ENCODE data around the gene CEACAM18. TPM values are rescaled to one million over a fixed set of nuclear protein-coding genes. Genes with fewer than 3 reads are reported as not detected.
"Not testable (repeated sequence)": the region's sequence is repeated elsewhere in the genome, so short reads cannot be mapped to it uniquely, and the experiment has no call there.

The CEACAM18 gene
- total RNA-seq, 1 donor from 2014 or later = not detected

GRCh38 chr19:51439021-51439465, 39.3 kb upstream of the CEACAM18 start:
- Mint-ChIP-seq H3K9me3 (peaks cover 4% of the 10 kb centered on the region), H3K27me3 (ENCODE audit: low read depth) (peaks cover 4% of the 10 kb centered on the region), H3K27ac (no peak overlapping the region), H3K36me3 (no peaks in the 10 kb centered on the region), H3K4me1 (no peaks in the 10 kb centered on the region), H3K4me3 (no peak overlapping the region)
- TF ChIP-seq, protein P1, sequence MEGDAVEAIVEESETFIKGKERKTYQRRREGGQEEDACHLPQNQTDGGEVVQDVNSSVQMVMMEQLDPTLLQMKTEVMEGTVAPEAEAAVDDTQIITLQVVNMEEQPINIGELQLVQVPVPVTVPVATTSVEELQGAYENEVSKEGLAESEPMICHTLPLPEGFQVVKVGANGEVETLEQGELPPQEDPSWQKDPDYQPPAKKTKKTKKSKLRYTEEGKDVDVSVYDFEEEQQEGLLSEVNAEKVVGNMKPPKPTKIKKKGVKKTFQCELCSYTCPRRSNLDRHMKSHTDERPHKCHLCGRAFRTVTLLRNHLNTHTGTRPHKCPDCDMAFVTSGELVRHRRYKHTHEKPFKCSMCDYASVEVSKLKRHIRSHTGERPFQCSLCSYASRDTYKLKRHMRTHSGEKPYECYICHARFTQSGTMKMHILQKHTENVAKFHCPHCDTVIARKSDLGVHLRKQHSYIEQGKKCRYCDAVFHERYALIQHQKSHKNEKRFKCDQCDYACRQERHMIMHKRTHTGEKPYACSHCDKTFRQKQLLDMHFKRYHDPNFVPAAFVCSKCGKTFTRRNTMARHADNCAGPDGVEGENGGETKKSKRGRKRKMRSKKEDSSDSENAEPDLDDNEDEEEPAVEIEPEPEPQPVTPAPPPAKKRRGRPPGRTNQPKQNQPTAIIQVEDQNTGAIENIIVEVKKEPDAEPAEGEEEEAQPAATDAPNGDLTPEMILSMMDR (IDR thresholded peaks at IDR 0.05; ENCODE audit: unreplicated experiment) = no peak
- no peak for DNase-seq (ENCODE audit: low spot score in 2 of 2, unreplicated experiment in 2 of 2)

DNA sequence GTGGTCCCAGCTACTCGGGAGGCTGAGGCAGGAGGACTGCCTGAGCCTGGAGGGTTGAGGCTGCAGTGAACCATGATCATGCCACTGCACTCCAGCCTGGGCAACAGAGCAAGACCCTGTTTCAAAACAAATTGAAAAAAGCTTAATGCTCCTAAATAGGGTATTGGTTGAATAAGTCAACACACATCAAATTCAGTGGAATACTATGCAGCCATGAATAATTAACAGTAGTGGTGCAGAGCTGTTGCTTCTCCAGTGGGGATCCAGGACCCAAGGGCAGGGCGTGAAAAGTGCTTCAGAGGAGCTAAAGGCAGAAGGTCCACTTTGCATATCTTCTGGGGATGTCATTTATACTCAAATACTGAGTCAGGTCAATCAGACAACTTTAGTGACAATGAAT, 38.3 kb upstream of the CEACAM18 start:
- Mint-ChIP-seq H3K27me3 (ENCODE audit: low read depth) (peaks cover 4% of the 10 kb centered on the region), H3K9me3 (peaks cover 4% of the 10 kb centered on the region), H3K27ac (no peak overlapping the region), H3K4me3 (no peak overlapping the region), H3K4me1 (no peaks in the 10 kb centered on the region), H3K36me3 (no peaks in the 10 kb centered on the region)
- DNase-seq (ENCODE audit: low spot score in 2 of 2, unreplicated experiment in 2 of 2) = no peak
- TF ChIP-seq, protein P1 (IDR thresholded peaks at IDR 0.05; ENCODE audit: unreplicated experiment) = no peak

DNA sequence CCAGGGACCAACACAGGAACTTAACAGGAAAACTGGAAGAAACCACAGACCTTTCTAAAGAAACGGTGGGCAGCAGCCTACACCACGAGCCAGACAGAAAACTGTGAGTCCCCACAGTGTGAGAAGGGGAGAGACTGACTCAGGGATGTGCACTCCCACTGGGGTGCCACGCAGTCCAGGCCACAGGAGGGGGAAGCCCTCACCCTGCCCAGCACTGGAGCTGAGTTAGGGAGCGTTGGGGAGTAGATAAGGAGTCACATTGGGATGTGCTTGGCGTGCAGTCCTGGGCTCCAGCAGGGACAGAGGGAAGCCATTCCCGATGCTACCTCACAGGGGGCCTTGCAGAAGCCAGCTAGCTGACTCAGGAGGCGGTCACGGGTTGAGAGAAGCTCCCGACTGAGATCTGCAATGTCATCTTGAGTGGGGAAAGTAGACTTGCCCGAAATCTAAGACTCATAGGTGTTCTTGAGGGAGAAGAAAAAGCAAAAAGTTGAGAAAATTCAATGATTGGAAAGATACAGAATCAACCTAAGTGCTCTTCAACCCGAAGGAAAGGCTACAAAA, 37.4 kb upstream of the CEACAM18 start:
- Mint-ChIP-seq H3K9me3 (peaks cover 4% of the 10 kb centered on the region), H3K27ac (no peak overlapping the region), H3K27me3 (ENCODE audit: low read depth) (peaks cover 4% of the 10 kb centered on the region), H3K4me3 (no peak overlapping the region), H3K36me3 (no peaks in the 10 kb centered on the region), H3K4me1 (no peaks in the 10 kb centered on the region)
- TF ChIP-seq, protein P1 (IDR thresholded peaks at IDR 0.05; ENCODE audit: unreplicated experiment) = no peak
- DNase-seq (ENCODE audit: low spot score in 2 of 2, unreplicated experiment in 2 of 2) = no peak

- TF ChIP-seq, protein P1 (IDR thresholded peaks at IDR 0.05; ENCODE audit: unreplicated experiment) = no peak
- no peak overlapping the region for H3K27ac Mint-ChIP-seq
- H3K4me1 Mint-ChIP-seq = no peaks in the 10 kb centered on the region
- H3K27me3 Mint-ChIP-seq (ENCODE audit: low read depth) = peaks cover 4% of the 10 kb centered on the region
- DNase-seq (ENCODE audit: low spot score in 2 of 2, unreplicated experiment in 2 of 2) = no peak
- peaks cover 6% of the 10 kb centered on the region for H3K9me3 Mint-ChIP-seq
- no peaks in the 10 kb centered on the region for H3K36me3 Mint-ChIP-seq
- H3K4me3 Mint-ChIP-seq = no peak overlapping the region
Measured at GRCh38 chr19:51441410-51442390, 36.6 kb upstream of the CEACAM18 start.

DNA sequence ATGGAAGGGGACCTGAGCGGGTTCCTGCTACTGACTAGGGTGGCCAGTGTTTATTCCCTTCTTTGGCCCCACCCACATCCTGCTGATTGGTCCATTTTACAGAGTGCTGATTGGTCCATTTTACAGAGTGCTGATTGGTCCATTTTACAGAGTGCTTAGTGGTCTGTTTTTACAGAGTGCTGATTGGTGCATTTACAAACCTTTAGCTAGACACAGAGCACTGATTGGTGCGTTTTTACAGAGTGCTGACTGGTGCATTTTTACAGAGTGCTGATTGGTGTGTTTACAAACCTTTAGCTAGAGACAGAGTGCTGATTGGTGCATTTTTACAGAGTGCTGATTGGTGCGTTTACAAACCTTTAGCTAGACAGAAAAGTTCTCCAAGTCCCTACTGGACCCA, 30.8 kb upstream of the CEACAM18 start:
- not testable (repeated sequence) for H3K27ac Mint-ChIP-seq; H3K4me3 Mint-ChIP-seq; H3K4me1 Mint-ChIP-seq; H3K27me3 Mint-ChIP-seq (ENCODE audit: low read depth); DNase-seq (ENCODE audit: low spot score in 2 of 2, unreplicated experiment in 2 of 2); H3K36me3 Mint-ChIP-seq
- peaks cover 29% of the 10 kb centered on the region for H3K9me3 Mint-ChIP-seq

DNA sequence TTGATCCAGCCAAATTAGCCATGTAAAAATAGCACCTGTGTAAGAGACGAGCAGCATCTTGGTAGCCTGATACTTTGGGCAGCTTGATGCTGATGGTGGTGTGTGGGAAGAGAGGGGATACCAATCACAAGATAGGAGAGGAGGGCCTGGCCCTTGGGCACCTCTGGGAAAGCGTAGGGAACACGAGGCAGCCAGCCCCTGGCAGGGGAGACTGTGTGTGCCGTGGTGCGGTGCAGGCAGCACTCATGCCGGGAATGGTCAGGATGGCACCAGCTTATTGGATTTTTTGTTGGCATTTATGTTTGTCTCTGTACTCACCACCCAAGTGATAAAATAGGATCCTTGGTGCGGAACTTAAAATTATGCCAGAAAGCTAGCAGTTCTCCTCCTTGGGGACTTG, 30.3 kb upstream of the CEACAM18 start:
- no peaks in the 10 kb centered on the region for H3K36me3 Mint-ChIP-seq
- H3K27me3 Mint-ChIP-seq (ENCODE audit: low read depth) = no peaks in the 10 kb centered on the region
- TF ChIP-seq, protein P1 (IDR thresholded peaks at IDR 0.05; ENCODE audit: unreplicated experiment) = no peak
- H3K4me3 Mint-ChIP-seq = no peak overlapping the region
- H3K4me1 Mint-ChIP-seq = no peaks in the 10 kb centered on the region
- peaks cover 29% of the 10 kb centered on the region for H3K9me3 Mint-ChIP-seq
- DNase-seq (ENCODE audit: low spot score in 2 of 2, unreplicated experiment in 2 of 2) = no peak
- H3K27ac Mint-ChIP-seq = no peak overlapping the region
